ENCODE data around the gene MYL10. TPM values are rescaled to one million over a fixed set of nuclear protein-coding genes. Genes with fewer than 3 reads are reported as not detected.

The MYL10 gene
- total and polyA plus RNA-seq, 2 experiments from 2014 or later: not detected

GRCh38 chr7:101586078-101586905 lies 42.8 kb downstream of the MYL10 start:
- no peaks in the 10 kb centered on the region for H3K36me3 ChIP-seq (ENCODE audit: low read depth)
- no peak overlapping the region for H3K4me2 ChIP-seq (ENCODE audit: unreplicated experiment)
- no peaks in the 10 kb centered on the region for H4K20me1 ChIP-seq (ENCODE audit: insufficient read depth)
- H3K4me1 ChIP-seq (ENCODE audit: insufficient read depth): no peaks in the 10 kb centered on the region
- no peak overlapping the region for H3K4me3 ChIP-seq
- no peak overlapping the region for H2AFZ ChIP-seq
- H3K9me2 ChIP-seq (ENCODE audit: insufficient read depth): no peaks in the 10 kb centered on the region
- no peak overlapping the region for H3K27ac ChIP-seq
- H3K79me2 ChIP-seq (ENCODE audit: insufficient read depth): no peaks in the 10 kb centered on the region
- no peaks in the 10 kb centered on the region for H3K9me3 ChIP-seq (ENCODE audit: low read depth)
- no peak overlapping the region for H3K9ac ChIP-seq
- TF ChIP-seq EZH2 (IDR thresholded peaks at IDR 0.05; ENCODE audit: insufficient read depth, poor library complexity, severe bottlenecking): no peak
- in situ Hi-C loops (cut with MboI): loop anchor here (25.0 kb wide), 1 partner anchor 651 kb away; no protein-coding TSS in a partner anchor
- H3K27me3 ChIP-seq (replicated peaks; ENCODE audit: insufficient read depth): peaks cover 1% of the 10 kb centered on the region; the same call in 1 of the 2 replicates
- no peaks in the 10 kb centered on the region for H3F3A ChIP-seq (ENCODE audit: insufficient read depth)
- DNase-seq: no peak
- WGBS, 2 experiments (ENCODE audit: low coverage in 1 of 2, low lambda C conversion rate in 2 of 2, missing lambda C conversion rate in 2 of 2): 52 to 55% methylated on average over 18 of the region's 18 CpGs

GRCh38 chr7:101582971-101583370 lies 46.1 kb downstream of the MYL10 start:
- Histone ChIP-seq H3F3A (ENCODE audit: insufficient read depth) (no peaks in the 10 kb centered on the region), H3K9me3 (ENCODE audit: low read depth) (no peaks in the 10 kb centered on the region), H3K9ac (no peak overlapping the region), H3K27ac (no peak overlapping the region), H2AFZ (no peak overlapping the region), H3K79me2 (ENCODE audit: insufficient read depth) (no peaks in the 10 kb centered on the region), H3K36me3 (ENCODE audit: low read depth) (no peaks in the 10 kb centered on the region), H3K4me1 (ENCODE audit: insufficient read depth) (no peaks in the 10 kb centered on the region), H4K20me1 (ENCODE audit: insufficient read depth) (no peaks in the 10 kb centered on the region), H3K4me3 (no peak overlapping the region), H3K9me2 (ENCODE audit: insufficient read depth) (no peaks in the 10 kb centered on the region), H3K4me2 (ENCODE audit: unreplicated experiment) (no peak overlapping the region), H3K27me3 (replicated peaks; ENCODE audit: insufficient read depth) (peaks cover 18% of the 10 kb centered on the region)
- WGBS, 2 experiments (ENCODE audit: low coverage in 1 of 2, low lambda C conversion rate in 2 of 2, missing lambda C conversion rate in 2 of 2): 82 to 92% methylated on average over 3 of the region's 3 CpGs
- DNase-seq: no peak
- TF ChIP-seq EZH2 (IDR thresholded peaks at IDR 0.05; ENCODE audit: insufficient read depth, poor library complexity, severe bottlenecking): no peak
- TF ChIP-seq EZH2phosphoT487 (IDR thresholded peaks at IDR 0.05; ENCODE audit: insufficient read depth, low read depth): no peak
- in situ Hi-C loops (cut with MboI): loop anchor here (25.0 kb wide), 1 partner anchor 654 kb away; no protein-coding TSS in a partner anchor

DNA sequence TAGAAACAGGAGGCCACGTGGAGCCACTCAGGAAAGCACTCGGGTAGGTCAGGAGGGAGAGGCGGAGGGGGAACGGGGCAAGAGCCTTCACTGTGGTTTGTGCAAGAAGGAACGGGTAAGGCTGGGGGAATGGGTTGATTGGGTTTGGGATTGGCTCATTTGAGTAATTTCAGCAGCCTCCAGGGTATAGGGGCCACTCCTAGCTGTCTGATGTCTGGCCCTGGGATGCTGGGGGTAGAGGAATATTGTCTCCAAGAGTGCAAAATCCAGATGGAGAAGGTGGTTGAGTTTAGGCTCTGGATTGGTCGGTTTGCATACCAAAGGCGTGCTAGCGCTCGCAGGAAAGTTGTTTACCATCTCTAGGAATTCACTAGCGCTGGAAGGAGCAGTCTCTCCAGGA lies 47.2 kb downstream of the MYL10 start:
- no peaks in the 10 kb centered on the region for H3K9me2 ChIP-seq (ENCODE audit: insufficient read depth)
- H3F3A ChIP-seq (ENCODE audit: insufficient read depth): no peaks in the 10 kb centered on the region
- no peak overlapping the region for H3K4me2 ChIP-seq (ENCODE audit: unreplicated experiment)
- TF ChIP-seq EZH2 (IDR thresholded peaks at IDR 0.05; ENCODE audit: insufficient read depth, poor library complexity, severe bottlenecking) (no peak), EZH2phosphoT487 (IDR thresholded peaks at IDR 0.05; ENCODE audit: insufficient read depth, low read depth) (no peak)
- no peak overlapping the region for H3K27ac ChIP-seq
- DNase-seq: no peak
- no peak overlapping the region for H3K4me3 ChIP-seq
- no peak overlapping the region for H3K9ac ChIP-seq
- H3K36me3 ChIP-seq (ENCODE audit: low read depth): no peaks in the 10 kb centered on the region
- H3K9me3 ChIP-seq (ENCODE audit: low read depth): no peaks in the 10 kb centered on the region
- H3K4me1 ChIP-seq (ENCODE audit: insufficient read depth): no peaks in the 10 kb centered on the region
- H4K20me1 ChIP-seq (ENCODE audit: insufficient read depth): no peaks in the 10 kb centered on the region
- H2AFZ ChIP-seq: no peak overlapping the region
- 45 to 51% methylated on average over 10 of the region's 10 CpGs for WGBS, 2 experiments (ENCODE audit: low coverage in 1 of 2, low lambda C conversion rate in 2 of 2, missing lambda C conversion rate in 2 of 2)
- H3K27me3 ChIP-seq (replicated peaks; ENCODE audit: insufficient read depth): peaks cover 18% of the 10 kb centered on the region
- in situ Hi-C loops (cut with MboI): loop anchor here (25.0 kb wide), 1 partner anchor 655 kb away; no protein-coding TSS in a partner anchor
- no peaks in the 10 kb centered on the region for H3K79me2 ChIP-seq (ENCODE audit: insufficient read depth)

GRCh38 chr7:101580596-101580995 lies 48.5 kb downstream of the MYL10 start:
- Histone ChIP-seq H3K4me3 (no peak overlapping the region), H3F3A (ENCODE audit: insufficient read depth) (peaks cover 5% of the 10 kb centered on the region; the same call in 1 of the 2 replicates), H2AFZ (no peak overlapping the region), H3K9me3 (ENCODE audit: low read depth) (no peaks in the 10 kb centered on the region), H4K20me1 (ENCODE audit: insufficient read depth) (no peaks in the 10 kb centered on the region), H3K9me2 (ENCODE audit: insufficient read depth) (no peaks in the 10 kb centered on the region), H3K27me3 (replicated peaks; ENCODE audit: insufficient read depth) (peaks cover 18% of the 10 kb centered on the region), H3K4me1 (ENCODE audit: insufficient read depth) (peaks cover 4% of the 10 kb centered on the region; the same call in 1 of the 2 replicates), H3K36me3 (ENCODE audit: low read depth) (no peaks in the 10 kb centered on the region), H3K9ac (no peak overlapping the region), H3K4me2 (ENCODE audit: unreplicated experiment) (no peak overlapping the region), H3K79me2 (ENCODE audit: insufficient read depth) (no peaks in the 10 kb centered on the region), H3K27ac (no peak overlapping the region)
- WGBS, 2 experiments (ENCODE audit: low coverage in 1 of 2, low lambda C conversion rate in 2 of 2, missing lambda C conversion rate in 2 of 2): 61 to 63% methylated on average over 7 of the region's 7 CpGs
- DNase-seq: no peak
- no peak for TF ChIP-seq EZH2phosphoT487 (IDR thresholded peaks at IDR 0.05; ENCODE audit: insufficient read depth, low read depth)
- no peak for TF ChIP-seq EZH2 (IDR thresholded peaks at IDR 0.05; ENCODE audit: insufficient read depth, poor library complexity, severe bottlenecking)
- in situ Hi-C loops (cut with MboI): loop anchor here (25.0 kb wide), 1 partner anchor 657 kb away; no protein-coding TSS in a partner anchor

All from GM23248 (cell line).